Stimulated activated CD4-positive, alpha-beta T cell treated with anti-CD3 and anti-CD28 coated beads, Interleukin-4, amount 100 ng/mL, for 4 hours (primary cell): ENCODE data around the gene TCP11L2.
"Not testable (repeated sequence)": the region's sequence is repeated elsewhere in the genome, so short reads cannot be mapped to it uniquely, and the experiment has no call there.

ENCODE experiments used
- DNase-seq, 2 experiments: peaks; one replicate each; pipeline ENCODE4 v3.0.0-alpha.2; 2020

Gene TCP11L2

DNA sequence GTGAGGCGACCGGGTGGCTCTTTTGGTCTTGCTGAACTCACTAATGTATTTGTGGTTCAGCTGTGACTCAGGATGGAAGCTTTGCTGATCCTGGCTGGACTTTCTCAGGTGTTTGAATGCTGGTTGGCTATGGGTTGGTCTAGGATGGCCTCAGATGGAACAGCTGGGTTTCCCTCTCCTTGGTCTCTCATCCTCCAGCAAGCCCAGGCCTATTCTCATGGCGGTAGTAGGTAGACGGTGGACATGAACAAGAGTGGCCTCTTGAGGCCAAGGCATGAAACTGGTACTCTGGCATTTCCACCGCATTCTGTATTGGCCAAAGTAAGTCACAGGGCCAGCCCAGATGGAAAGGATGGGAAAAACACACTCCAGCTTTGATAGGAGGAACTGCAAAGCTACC lies 43.2 kb downstream of the TCP11L2 start:
- no peak for DNase-seq

DNA sequence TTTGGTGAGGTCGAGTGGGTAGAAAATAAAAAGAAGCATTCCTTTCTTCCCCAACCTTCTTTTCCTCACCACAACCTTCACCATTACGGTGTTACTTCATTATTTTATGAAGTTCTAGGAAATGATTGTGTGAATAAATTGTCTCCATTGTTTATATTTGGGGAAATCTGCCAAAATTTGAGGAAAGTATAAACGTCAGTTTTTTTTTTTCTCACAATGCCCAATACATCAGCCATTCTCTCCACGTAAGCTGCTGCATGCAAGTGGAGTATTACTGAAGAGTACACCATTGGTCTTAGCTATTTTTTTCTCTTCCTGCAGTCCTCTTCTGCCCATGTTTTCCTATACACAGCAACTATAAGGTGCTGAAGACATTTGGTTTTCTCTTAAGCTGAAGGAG lies 45.9 kb downstream of the TCP11L2 start:
- DNase-seq: no peak

DNA sequence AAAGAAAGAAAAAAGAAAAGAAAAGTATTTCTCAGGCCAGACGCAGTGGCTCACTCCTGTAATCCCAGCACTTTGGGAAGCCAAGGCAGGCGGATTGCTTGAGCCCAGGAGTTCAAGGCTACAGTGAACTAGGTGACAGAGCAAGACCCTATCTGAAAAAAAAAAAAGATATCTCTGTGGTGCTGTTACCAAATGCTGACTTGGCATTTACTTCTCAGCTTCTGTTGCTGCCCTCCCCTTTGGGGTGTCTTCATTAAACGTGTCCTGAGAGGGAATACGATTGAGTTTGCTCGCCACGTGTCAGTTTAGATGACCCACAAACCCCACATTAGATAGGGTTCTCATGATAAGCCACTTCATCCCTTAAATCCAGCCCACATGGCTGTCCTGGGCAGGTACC lies 50.6 kb downstream of the TCP11L2 start:
- no peak for DNase-seq

DNA sequence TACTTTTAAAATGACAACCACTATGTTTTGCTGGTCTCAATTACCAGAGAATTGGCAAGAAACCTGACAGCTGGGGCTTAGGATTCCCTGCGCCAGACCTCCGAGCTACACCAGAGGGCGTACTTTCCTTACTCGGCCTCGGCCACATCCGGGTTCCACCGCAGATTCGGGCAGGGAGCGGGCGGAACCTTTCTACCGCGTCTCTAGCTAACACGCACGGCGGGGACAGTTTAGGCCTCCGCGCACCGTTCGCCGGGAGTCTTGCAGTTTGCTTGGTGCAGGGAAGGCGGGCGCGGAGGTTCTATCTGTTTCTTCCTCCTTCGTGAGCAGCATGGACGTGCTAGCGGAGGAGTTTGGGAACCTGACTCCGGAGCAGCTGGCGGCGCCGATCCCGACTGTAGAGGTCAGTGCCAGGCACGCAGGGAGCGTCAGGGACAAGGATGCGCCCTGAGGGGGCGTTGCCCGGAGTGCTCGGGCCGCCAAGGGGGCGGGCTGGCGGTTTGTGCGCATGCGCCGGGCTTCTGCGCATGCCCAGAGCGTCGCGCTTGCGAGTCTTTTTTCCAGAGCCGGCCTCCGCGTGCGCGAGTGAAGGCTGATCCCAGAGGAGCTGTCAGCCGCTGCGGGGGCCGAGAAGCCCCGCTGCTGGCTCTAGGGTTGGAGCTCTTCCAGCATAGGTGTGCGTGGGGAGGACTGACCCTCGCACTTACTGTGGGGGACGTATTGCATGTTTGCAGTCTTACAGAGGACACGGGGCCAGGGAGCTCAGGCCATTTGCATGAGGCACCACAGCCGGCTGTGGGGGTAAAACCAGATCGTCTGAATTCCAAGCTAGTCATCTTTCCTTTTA lies 55.2 kb downstream of the TCP11L2 start, which contains the start of gene POLR3B:
Gene POLR3B, plus strand, starts transcription at position 200 of the 847 bp plus-strand sequence. Its CDS starts 132 bp downstream, at position 332.
- DNase-seq: peak; percentile 92 to 95

DNA sequence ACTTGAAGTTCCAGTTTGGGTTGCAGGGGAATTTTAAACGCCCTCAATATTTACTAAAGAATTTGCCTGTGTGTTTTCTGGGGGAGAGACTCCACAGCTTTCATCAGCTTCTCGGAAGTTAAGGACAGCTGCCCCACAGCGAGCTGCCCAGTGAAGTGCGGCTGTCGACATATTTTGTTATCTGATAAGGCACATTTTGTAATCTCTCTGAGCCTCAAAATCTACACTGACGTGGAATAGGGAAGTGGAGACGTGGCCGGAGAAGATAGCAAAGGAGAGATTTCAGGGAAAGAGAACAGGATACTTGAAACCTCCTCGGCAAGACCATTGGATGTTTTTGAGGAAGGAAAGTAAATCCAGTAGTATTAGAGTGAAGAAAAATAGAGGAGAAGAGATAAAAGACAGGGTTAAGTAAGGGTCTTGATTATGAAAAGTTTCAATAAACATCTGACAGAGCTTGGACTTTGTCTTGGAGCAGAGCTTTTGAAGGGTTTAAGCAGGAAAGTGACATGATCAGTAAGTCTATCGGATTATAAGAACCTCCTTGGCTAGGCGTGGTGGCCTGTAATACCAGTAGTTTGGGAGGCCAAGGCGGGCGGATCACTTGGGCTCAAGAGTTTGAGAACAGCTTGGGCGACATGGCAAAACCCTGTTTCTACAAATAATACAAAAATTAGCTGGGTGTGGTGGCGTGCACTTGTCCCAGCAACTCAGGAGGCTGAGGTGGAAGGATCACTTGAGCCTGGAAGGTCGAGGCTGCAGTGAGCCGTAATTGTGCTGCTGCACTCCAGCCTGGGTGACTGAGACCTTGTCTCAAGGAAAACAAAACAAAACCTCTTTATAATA lies 56.1 kb downstream of the TCP11L2 start:
- no peak for DNase-seq

DNA sequence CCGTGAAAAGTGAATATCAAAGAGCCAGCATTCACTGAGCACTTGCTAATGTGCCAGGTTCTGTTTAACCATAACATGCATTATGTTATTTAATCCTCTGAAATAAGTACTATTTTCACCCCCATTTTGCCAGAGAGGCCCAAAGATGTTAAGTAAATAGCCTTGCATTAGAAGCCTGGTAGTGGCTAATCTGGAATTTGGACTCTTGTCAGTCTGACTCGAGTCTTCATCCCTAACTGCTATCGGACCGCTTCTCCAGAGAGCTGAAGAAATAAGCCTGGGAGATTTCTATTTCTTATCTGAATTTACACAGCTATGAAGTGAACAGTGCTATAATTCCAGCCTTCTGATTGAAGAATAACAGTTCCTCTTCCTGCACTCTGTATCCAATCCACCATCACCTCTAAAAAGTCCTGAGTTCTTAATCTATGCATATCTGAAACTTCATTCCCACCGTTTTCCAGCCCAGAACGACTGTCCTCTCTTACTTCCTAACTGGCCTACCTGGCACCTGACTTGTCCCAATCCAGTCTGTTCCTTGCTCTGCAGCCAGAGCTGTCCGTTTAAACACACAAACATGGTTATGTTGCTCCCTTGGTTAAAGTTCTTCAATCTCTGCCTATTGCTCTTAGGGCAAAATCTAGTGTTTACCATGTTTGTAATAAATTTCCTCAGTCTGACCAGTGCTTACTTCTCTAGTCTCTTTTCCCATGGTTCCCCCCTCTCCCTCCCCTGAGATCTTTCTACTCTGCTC lies 57.3 kb downstream of the TCP11L2 start:
- no peak for DNase-seq

DNA sequence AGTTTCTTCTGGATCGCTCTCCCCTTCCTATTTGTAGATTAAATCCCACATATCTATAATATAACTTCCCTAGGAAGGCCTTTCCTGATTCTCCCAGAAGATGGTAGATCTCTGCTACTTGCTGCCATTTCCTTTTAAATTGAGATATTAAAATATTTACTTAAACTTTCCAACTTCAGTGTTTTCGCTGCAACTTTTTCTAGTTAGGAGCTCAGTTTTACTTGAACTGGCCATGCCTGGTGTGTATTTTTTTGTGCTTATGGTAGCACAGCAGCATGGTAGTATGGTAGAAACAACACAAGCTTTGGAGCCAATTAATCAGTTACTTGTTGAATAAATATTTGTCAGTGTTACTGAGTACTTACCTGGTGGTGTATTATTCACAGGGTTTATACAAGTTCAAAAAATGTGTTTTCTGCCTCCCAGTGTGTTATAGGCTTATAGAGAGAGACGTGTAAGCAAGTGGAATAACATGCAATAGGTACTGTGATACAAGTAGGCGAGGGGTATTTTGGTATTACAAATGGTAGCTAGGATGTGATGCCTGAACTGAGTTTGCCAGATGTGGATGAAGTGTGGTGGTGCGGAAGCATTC lies 58.0 kb downstream of the TCP11L2 start:
- DNase-seq: no peak

DNA sequence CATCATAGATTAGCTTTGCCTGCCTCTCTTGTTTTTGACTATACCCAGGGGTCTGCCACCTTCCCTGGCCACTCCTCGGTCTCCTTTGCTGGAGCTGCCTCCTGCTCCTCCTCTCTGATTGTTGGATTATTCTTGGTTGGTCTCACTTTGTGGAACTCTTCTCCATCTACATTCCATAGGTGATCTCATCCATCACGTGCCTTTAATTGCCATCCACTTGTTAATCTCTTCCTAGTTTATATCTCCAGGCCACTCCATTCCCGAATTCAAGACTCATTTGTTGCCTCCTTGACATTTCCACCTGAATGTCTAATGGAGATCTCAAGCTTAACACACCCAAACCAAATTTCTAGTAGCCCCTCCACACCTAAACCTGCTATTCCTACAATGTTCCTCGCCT lies 60.4 kb downstream of the TCP11L2 start:
- DNase-seq: no peak

DNA sequence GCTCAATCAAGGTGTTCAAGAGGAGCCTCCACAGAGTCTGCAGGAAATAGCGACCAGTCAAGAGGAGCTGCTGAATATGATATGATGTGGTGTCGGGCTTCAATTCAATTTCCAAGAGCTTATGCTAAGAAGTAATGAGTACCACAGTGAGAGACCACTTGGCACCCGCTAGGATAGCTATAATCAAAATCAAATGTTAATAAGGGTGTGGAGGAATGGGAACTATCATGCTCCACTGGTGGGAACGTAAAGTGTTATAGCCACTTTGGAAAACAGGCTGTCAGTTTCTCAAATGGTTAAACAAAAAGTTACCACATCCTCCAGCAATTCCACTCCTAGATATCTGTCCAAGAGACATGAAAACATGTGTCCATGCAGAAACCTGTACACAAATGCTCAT lies 61.7 kb downstream of the TCP11L2 start:
- DNase-seq: no peak

DNA sequence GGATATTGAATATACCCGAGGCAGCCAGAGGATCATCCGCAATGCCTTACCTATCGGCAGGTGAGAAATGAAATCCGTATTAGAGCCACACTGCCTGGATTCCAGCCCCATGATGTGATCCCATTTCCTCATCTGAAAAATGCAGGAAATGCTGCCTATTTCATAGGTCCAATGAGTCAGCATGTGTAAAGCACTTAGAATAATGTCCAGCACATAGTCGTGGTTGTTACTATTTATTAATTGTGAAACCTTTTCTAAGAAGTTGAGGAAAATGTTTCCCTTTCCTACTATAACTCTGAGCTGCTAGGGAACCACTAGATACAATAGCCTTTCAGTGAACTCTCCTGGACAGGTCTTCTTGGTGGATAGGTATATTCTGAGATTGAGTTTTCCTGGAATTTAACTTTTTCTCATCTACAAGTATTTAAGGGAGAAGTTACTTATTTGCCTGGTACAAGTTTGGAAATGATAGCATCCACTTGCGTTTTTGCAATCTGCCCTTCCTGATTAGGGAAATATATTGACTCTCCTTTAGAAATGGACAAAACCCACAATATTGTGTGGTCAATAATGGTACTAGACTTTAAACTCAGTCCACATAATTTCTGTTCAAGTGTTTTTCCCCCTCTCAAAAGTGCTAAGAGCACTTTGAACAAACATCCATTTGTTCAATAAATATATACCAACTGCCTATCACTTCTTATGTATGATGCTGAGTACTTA lies 67.3 kb downstream of the TCP11L2 start:
- no peak for DNase-seq

DNA sequence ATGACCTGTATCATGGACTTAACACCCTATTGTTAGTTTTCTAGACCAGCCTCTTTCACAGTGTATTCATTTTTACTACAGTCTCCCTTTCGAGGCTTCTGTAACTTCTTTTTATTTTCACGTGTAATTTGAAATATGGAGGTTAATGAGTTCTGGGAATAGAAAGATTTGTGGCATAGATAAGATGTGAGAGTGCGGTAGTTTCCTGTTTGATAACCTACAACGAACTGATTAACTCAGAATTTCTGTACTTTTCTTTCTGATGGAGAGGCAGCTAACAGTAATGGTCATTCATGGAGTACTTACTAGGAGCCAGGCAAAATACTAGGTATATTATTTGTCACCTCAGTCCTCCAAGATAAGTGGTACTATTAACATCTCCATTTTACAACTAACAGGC lies 76.3 kb downstream of the TCP11L2 start:
- DNase-seq: no peak

DNA sequence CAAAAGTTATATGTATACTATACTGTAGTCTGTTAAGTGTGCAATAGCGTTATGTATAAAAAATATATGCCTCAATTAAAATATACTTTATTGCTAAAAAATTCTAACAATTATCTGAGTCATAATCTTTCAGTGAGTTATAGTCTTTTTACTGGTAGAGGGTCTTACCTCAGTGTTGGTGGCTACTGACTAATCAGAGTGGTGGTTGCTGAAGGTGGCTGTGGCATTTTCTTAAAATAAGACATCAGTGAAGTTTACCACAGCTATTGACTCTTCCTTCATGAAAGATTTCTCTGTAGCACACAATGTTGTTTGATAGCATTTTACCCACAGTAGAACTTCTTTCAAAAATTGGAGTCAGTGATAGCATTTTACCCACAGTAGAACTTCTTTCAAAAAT lies 78.4 kb downstream of the TCP11L2 start:
- DNase-seq: no peak

DNA sequence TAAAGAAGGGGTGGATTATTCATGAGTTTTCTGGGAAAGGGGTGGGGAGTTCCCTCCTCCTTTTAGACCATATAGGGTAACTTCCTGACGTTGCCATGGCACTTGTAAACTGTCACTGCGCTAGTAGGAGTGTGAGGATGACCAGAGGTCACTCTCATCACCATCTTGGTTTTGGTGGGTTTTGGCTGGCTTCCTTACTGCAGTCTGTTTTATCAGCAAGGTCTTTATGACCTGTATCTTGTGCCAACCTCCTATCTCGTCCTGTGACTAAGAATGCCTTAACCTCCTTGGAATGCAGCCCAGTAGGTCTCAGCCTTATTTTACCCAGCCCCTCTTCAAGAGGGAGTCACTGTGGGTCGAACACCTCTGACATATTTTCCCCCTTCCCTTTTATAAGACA lies 79.3 kb downstream of the TCP11L2 start:
- not testable (repeated sequence) for DNase-seq

DNA sequence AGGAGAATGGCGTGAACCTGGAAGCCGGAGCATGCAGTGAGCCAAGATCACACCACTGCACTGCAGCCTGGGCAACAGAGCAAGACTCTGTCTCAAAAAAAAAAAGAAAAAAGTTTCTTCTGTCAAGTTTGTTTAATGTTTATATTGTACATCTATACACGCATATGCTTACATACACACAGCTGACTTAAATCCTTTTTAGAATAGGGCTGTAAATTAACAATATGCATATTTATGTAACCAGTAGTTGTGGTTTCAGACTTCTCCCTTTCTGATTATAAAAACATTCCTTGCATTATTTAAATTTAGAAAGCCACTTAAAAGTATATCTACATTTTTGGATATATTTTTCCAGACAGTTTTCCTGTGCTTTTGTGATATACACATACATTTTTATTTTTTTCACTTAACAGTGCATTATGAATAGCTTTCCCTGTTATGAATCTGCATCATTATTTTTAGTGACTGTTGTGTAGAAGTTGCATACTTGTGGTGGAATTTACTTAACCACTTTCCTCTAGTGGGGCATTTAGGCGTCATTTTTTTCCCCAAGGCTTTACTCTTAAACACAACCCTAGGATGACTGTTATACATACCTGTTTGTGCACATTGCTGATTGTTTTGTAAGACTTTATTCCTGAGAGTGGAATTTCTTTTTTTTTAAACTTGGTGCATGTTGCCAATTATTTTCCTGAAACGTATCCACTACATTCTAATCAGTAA lies 84.4 kb downstream of the TCP11L2 start:
- no peak for DNase-seq

DNA sequence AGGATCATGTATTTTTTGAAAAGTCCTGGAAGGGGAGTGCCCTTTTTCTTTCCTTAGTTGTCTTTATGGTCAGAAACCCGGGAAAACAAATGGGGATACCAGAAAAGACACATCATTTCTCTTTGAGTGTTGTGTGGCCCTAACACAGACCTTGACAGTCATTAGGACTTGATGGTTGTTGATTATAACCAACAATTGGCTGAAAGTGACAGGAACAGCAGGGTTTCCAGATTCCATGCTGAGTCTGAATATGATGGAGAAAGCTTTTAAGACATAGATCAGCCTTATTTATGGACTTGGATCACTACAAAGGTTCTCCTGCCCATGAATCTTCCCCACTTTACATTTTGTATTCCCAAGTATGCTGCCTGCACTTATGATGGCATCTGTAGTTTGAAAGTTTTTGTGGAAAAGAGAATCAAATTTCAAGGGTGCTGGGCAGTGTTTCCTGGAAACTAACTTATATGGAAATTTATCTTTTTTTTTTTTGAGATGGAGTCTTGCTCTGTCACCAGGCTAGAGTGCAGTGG lies 85.4 kb downstream of the TCP11L2 start:
- DNase-seq: no peak

DNA sequence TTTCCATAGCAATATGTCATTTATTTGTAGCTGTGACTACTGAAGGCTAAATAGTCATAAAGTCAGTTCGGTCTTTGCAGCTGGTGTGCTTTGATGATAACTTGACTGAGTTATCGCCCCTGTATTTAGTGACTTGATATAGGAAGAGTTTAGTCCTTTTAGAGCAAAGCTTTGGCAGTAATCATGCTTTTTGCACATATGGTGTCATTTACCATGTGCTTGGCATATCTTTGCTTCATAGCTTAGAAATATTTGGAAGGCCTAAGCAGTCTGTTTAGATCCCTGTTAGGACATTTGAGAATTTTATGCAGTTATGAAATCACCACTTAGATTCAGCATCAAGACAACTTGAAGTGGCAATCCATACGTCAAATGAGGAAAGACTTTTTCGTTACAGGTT lies 86.6 kb downstream of the TCP11L2 start:
- DNase-seq: no peak

DNA sequence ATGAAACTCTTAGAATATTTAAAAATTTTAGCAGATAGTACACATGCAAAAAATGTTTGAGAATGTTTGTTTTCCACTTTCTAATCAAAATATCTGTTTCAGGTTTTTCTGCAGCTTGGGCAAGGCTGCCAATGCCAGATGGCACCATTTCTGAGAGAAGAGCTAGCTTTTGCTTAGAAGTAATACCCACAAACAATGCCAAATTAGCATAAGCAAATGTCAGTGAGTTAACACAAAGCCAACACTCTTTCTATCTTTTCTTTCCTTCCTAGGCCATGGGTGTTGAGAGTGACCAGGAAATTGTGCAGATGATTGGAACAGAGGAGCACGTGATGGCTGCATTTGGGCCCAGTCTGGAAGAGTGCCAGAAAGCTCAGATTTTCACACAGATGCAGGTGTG lies 90.2 kb downstream of the TCP11L2 start:
- no peak for DNase-seq
